ENCODE results near the gene ADTRP.

The ADTRP gene

DNA sequence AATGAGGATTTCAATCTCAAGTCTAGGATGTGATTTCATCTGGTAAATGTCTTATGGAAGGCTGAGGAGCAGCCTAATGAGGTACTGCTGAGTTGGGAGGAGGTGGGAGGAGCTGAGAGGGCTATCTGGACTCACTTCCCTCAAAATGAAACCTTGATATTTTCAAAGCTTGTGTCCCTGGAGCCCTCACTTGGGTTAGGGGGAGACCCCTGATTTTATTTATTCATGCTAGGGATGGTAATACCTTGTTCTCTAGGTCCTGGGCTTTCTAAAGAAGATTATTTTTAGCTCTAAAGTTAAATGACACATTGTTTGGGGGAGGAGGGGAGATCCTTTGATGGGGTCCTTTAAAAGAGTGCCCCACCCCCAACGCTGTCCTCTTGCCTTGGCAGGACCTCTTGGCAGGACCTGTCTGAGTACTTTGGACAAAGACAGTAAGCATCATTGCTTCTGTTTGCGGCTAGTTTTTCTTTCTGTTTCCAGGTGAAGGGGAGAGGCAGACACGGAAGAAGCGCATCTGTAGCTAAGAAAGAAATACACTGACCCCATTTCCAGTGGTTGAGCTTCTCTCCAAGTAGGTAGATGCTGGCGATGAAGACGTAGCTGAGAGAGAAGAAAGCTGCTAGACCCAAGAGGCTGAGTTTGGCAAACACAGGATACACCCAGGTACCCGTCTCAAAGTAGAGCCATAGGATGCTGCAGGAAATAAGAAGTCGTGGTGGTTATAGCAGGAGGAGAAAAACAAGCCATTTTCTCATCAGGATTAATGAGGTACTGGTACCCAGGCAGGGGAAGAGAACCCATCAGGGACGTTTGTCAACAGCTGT, 55.6 kb downstream of the ADTRP start:
- no peak for DNase-seq

DNA sequence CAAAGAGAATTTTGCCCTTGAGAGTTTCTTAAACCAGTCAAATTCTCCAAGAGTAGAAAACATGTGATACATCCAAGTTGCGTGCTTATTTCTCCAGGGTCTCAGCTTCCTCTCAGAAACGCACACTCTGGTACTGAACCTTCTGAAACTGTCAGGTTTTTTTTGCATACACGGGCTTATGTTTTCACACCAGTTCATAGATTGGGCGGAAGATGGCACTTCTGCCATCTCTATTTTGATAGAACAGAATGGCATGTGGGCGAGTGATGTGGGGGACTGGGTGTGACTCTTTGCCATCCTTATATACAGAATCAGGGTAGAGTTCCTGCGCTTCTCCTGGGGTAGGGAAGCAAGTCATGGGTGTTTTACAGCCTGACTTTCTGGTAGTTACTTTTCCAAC, 56.4 kb downstream of the ADTRP start:
- DNase-seq: no peak

DNA sequence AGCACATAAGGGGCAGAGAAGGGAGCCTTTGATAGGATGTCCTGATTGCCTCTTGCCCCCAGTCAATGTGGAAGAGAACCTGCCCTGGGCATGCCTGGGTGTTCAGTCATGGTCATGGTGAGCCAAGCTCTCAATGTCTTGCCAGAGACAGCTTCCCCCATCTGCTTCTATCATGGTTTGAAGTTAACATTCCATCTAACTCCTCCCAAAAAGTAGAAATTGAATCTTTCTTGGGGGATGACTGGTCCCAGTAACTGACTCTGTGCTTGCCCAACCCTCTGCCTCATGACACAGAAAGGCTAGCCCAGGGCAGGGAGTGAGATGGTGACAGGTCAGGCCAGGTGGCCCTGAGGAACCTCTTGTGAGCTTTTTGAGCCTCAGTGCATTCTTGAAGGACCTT, 60.1 kb downstream of the ADTRP start:
- DNase-seq: no peak

DNA sequence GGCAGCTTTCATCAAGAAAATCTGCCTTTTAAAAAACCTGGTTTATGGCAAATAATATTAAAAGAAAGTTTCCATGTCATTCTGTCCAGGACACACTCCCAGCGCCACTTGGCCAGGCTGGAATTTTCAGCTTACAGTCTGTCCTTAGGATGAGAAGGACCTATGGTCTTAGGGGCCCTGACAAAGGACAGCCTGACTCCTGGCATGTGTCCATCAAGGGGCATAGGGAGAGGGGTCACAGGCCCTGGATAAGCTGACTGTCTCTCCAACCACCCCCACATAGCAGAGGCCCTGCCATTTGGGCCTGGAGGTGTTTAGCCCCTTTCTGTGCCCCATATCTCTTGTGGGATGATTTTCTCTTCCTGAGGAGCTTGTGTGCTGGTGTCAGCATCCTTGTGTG, 60.6 kb downstream of the ADTRP start:
- no peak for DNase-seq

DNA sequence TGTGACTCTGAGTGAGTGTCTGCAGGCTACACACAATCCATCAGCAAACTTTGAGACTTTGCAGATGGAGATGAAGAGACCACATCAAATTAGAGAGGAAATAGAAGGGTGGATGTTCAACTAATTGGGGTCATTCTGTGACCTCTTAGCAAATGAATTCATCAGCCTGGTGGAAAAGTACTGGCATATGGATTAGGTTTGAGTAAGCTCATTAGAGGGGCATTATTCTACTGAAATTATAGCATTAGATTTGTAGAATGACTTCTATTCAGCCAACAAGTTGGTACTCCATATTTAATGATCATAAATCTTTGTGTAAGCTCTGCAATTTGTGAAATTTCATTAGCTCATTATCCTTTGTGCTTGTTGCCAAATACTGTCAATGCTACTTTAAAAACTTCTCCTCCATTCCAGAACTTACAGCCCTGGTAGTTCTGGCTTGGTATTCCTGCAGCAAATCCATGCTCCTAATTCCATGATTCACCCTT, 63.8 kb downstream of the ADTRP start:
- no peak for DNase-seq

DNA sequence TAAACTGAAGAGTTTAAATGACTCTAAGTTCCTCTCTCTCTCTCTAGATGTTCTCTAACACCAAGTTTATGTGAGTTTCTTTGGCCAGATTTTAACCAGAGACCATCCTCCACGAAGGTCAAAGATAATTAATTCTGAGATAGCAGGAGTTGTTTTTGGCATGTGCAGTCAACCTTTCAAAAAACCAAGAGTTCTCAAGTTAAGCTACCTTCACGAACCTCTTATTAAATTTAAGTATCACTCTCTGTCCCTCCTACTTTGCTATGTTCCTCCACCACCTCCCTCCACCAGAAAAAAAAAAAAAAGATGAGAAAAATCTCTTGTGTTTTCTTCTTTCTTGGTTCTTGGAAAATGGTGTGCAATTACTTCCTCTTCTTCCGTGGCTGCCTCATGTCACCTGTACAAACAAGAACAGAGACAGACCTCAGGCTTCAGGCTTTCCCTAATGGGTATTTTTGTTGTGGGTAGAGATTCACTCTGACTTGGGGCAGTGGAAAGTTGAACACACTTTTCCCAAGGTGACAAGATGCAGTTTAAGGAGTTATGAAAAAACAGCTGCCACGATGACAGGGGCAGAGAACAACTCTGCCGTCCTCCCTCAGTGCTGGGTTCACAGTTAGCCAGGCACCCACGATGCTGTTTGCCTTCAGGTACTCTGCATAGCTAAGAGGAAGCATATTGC, 64.3 kb downstream of the ADTRP start:
- no peak for DNase-seq

DNA sequence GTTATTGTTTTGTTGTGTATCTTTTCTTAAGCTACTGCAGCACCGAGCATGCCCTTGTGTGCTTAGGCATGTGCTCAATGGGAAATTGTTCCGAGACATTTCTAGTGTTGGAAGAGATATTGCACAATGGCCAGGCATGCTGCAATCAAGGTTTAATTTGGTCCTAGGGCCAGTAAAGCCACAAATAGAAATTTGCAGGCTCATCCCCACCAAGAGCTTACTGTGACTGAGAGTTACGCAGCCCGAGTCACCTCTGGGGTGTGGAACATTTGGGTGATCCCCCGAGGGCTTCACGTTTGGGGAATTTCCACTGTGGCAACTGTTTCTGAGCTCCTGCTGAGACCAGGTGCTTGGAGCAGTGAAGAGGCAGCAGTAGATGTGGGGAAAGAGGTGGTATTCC, 65.8 kb downstream of the ADTRP start:
- DNase-seq: no peak

DNA sequence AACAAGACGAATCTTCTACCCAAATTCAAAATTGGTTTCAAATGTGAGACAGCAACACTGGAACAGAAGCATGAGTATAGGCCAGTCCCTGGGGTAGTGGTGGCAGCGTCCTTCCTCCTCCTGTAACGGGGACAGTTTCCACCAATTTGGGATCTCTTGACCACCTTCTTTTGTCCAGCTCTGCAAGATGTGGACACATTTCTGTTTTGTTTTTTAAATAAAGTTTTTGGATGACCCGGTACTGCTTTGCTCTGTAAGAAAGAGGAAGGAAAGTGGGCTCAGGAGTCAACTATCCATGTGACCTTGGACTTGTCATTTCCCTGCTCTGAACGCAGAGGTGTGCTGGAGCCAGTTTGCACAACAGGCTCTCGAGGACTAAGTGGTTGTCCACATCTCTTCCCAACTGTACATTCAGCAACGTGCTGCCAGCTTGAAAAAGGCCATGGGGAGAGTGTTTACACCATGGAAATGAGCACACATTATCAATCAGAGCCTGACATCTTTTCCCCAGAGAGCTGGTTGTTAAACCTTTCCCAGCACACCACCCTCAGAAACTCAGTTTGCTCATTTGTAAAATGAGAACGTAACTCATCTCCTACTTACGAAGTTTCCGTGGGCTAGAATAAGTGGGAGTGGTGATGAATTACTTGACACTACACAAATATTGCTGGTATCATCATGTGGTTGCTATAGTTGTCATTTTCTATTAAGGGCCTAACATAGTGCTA, 66.5 kb downstream of the ADTRP start:
- DNase-seq: no peak

DNA sequence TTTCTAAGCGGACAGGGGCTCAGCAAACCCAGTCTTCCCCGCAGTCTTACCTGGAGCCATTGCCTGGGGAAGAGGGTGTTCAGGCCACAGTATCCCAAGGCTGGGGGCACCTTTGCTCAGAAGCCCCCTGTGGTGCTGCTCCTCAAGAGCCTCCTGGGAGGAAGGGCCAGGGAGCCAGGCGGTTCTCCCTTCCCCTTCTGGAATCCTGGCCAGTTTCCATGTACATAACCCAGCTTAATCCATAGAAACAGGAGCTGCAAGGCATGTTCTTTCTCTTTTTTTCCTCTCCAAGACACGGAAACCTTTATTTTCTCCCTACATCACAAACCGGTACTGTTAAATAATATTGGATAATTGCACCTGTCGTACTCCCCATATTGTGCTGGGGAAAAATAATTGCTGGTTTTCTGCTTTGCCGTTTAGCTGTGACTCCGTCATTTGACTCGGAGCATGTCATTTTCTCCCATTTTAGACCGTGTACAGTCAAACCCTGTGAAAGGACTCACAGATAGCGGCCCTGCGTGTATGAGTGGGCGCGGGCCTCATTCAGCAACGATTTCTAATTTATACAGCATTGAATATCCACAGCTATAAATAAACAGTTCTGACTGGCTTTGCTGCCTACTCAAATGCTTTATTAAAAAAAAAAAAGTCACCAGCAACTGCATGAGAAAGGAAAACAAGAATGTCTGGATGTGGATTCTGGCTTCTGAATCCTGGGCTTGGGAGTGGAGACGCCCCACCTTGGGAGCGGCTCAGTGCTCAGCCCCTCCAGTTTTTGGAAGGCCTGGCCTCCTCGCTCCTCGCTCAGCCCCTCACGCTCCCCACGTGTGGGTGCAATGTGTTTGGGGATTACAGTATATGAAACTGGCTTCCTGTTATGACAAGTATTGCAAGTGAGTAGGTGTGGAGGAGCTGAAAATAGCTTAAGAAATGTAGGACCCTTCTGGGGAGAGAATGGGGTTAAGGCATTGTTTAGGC, 67.3 kb downstream of the ADTRP start:
- no peak for DNase-seq

DNA sequence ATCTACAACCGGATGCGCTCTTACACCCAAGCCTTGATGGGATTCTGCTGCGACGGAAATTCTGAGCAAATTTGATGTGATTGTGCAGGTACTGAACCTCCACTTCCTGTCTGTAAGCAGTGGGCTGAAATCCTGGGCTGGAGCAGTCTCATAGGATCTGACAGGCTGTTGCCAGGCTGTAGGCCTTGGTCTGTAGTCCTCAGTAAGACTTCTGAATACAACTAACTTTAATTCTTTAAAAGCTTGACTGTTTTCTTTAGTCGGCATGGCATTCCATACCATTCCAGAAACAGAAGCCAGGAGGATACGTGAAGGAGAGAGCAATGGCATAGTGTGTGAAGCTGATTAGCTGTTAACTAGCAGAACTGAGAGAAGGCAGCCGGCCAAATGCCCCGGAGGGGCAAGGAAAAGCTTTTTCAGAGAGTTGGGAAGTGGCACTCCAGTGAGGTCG, 68.3 kb downstream of the ADTRP start:
- no peak for DNase-seq

DNA sequence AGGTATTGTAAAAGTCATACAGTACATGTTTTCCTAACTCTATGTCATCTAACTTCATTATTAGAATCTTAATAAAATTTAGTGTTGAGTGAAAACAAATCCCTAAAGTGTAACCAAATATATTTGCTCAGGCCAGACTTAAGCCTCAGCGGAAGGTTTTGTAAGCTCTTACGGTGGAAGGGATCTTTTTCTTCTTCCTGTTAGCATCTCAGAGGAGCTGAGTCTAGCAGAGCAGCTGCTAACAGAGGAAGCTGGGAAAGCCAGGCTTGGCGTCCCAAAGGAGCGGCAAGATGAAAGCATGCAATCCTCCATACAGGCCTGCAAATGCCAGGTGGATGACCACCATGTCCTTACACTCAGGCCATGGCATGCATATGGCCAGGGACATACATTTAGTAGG, 72.4 kb downstream of the ADTRP start:
- no peak for DNase-seq

DNA sequence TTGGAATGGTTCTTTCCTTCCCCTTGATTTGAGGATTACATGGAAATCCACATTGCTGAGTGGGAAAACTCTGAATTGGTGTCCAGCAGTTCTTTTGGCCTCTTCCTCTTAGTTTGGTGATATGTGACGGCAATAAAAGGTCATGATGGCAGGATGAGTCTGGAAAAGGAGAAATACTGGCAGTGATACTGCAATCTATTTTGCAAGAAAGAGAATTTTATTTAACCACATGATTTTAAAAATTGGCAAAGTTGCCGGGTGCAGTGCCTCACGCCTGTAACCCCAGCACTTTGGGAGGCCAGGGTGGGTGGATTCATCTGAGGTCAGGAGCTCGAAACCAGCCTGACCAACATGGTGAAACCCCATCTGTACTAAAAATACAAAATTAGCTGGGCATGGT, 73.1 kb downstream of the ADTRP start:
- DNase-seq: no peak

DNA sequence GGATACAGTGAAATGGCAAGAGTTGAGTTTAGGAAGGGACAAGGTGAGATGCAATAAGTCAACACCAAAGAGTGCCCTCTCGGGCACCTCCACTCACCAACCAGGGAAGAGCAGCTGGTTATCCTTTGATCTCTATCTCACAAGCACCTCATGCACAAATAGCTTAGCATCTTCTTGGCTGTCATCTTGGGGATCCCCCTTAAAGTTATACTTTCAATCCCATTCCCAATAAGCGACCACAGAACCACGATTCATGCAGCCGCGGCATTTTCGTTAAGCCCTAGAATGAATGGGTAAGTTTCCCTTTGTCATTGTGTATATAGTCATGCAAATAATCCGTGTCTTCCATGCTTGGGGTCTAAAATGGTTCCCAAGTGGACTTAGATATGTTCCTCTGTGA, 73.5 kb downstream of the ADTRP start:
- no peak for DNase-seq

DNA sequence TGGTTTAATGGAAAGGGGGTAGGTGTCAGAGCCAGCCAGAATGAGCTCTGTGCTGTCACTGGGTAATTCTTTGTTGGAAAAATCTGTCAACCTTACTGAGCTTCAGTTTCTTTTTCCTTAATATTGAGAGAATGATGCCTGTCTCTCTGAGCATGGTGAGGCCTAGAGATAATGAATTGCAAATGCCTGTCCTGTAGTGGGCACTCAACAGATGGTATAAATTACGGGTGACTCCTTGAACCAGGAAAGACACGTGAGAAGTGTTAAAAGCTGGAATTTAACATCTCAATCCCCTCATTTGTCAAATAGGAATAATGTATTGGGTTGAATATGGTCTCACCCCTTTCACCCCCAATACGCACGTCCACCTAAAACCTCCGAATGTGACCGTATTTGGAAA, 74.9 kb downstream of the ADTRP start:
- DNase-seq: no peak

DNA sequence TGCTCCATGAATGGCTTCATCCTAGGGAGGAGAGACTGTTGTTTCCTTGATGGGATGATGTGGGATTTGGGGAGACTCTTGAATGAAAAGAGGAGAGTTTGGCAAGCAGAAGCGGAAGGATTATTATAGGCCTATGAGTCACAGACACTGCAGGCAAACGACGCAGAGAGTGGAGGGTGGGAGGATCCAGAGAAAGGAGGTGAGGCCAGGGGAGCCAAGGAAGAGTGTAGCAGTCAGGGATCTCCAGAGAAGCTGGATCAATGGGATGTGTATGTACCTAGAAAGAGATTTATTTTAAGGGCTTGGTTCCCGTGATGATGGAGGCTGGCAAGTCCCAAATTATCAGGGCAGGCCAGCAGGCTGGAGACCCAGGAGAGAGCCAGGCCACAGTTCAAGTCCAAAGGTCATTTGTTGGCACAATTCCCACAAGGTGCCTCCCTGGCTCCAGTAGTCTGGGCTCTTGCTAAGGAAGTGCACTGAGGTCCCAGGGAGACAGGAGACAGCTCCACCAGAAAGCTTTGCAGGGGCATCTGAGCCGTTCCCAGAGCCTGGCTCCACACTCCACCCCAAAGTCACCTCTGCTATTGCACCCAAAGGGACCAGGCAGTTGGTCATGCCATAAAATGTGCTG, 76.0 kb downstream of the ADTRP start:
- DNase-seq: peak; percentile 63

DNA sequence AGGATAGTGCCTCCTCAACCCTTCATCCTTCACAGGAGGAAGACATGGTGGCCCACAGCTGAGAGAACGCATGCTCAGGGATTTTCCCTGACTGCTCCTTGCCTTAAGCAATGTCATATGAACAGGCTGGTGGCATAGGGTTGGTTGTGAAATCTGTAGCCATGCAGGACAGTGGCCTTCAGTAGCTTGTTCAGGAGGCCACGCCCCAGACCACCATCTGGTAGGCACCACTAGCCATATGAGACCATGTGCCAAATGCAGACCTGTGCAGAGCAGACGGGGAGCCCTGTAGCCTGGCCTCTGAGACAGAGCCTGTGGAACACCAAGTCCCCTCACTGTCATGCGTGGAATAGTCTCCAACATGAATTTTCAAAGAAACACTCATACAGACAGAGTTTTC, 76.5 kb downstream of the ADTRP start:
- no peak for DNase-seq

DNA sequence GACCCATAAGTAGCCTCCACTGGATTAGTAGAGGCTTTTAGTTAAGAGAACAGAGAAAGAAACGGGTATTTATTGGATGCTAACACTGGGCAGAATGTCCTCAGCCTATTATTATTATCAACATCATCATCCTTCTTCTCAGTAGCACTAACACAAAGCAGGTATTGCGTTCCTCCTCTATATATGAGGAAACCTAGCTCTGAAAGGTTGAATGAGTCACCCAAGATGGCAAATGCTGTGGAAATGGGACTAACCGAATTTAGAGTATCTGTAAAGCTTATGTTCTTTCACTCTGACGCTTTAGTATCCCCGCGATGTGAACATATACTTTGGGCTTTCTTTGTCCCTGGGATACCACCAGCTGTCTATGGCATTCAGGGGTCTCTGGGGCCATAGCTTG, 77.0 kb downstream of the ADTRP start:
- no peak for DNase-seq

DNA sequence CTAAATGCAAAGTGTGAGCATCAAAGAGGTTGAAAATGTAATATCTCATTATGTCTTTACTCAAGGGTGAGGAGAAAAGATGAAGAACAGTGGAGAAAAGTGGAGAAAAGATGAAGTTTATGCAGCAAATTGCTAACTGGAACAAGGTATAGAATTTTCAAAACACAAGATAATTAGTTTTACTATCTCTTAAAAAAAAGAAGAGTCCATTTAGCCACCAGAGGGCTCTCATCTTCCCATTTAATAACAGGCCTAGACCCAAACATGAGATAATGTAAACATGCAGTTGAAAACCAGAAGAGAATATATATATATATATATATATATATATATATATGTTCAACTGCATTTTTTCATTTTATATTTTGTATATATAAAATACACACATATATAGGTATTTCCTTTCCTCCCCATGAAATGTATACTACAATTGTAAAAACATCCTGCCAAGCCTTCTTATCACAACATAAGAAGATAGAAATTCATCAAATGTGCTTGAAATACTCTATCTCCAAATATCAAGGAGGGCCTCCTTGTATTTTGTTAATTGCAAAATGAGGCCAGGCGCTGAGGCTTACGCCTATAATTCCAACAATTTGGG, 78.4 kb downstream of the ADTRP start:
- DNase-seq: peak; percentile 60

DNA sequence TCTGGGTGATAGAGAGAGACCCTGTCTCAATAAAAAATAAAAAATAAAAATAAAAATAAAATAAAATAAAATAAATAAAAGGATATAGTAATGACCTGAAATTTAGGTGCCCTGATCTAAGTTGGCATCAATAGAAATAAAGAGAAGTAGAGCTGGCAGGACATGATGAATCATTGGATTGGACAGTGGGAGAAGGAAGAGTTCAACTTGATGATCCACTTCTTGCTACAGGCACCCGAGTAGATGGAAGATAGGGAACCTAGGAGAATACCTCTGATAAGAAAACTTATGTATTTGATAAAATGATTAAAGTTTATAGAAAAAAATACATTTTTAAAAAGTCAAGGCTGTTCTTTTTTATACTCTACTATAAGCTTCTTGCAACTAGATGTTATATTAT, 79.0 kb downstream of the ADTRP start:
- DNase-seq: no peak

DNA sequence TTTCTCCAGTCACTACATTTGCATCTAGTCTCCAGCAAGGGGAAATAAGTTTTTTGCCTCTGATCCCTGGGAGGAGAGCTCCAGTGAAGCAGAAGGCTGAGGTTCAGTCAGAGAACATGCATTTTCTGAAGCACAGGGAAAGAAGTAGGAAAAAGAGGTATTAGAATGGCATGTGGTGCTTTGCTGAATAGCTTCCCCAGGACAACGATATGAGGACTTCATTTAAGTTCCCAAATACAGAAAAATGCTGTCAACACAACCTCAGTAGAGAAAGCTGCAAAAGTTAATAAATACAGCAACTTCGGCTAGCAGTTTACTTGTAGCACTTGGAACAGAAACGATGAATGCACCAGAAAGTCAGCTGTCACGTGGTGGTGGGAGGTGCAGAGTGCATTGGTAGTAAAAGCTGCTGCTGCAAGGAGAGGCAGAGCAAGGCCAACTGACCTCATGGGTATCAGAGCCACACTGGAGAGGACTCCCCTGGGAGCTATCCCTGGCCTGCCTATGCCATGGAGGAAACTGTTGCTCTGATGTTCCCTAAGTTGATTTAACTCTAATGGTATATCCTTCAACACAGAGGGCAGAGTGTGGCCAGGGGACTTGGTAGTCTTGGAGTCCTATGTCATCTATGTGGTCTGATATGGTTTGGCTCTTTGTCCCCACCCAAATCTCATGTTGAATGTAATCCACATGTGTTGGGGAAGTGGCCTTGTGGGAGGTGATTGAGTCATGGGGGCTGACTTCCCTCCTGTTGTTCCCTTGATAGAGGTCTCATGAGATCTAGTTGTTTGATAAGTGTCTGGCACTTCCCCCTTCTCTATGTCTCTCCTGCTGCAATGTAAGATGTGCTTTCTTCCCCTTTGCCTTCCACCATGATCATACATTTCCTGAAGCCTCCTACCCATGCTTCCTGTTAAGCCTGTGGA, 85.9 kb downstream of the ADTRP start:
- DNase-seq: no peak
